Activated T-cell treated with anti-CD3 and anti-CD28 coated beads for 24 hours (primary cell): ENCODE results near the gene TPD52L2.
"Not testable (repeated sequence)": the region's sequence is repeated elsewhere in the genome, so short reads cannot be mapped to it uniquely, and the experiment has no call there.

ENCODE experiments used
- DNase-seq: peaks from one replicate; pipeline ENCODE4 v3.0.0-alpha.2; 2020; ENCODE audit warnings: low read depth

TPD52L2 gene

GRCh38 chr20:63895952-63896263 is 30.8 kb downstream of the TPD52L2 start:
- DNase-seq, result no peak

- no peak for DNase-seq
Observed at GRCh38 chr20:63896264-63897105, 31.4 kb downstream of the TPD52L2 start.

GRCh38 chr20:63897978-63898561 is 33.0 kb downstream of the TPD52L2 start:
- DNase-seq, result no peak

- no peak for DNase-seq
Observed at GRCh38 chr20:63898882-63899558, 34.0 kb downstream of the TPD52L2 start.

GRCh38 chr20:63900413-63900812 is 35.3 kb downstream of the TPD52L2 start:
- DNase-seq, result no peak

GRCh38 chr20:63903796-63904561 is 38.9 kb downstream of the TPD52L2 start:
- no peak for DNase-seq

- DNase-seq, result no peak
Observed at GRCh38 chr20:63908008-63908682, 43.1 kb downstream of the TPD52L2 start.

GRCh38 chr20:63911176-63911575 is 46.1 kb downstream of the TPD52L2 start:
- DNase-seq, result no peak

GRCh38 chr20:63913768-63914167 is 48.7 kb downstream of the TPD52L2 start:
- DNase-seq, result no peak

- no peak for DNase-seq
Observed at GRCh38 chr20:63915471-63915870, 50.4 kb downstream of the TPD52L2 start.

- not testable (repeated sequence) for DNase-seq
Observed at GRCh38 chr20:63916371-63916939, 51.4 kb downstream of the TPD52L2 start.

GRCh38 chr20:63917811-63918210 is 52.7 kb downstream of the TPD52L2 start:
- no peak for DNase-seq

- no peak for DNase-seq
Observed at GRCh38 chr20:63919130-63919529, 54.1 kb downstream of the TPD52L2 start.

GRCh38 chr20:63920226-63920625 is 55.2 kb downstream of the TPD52L2 start:
- DNase-seq, result no peak

GRCh38 chr20:63923651-63924050 is 58.6 kb downstream of the TPD52L2 start:
- DNase-seq, result no peak

- DNase-seq, result no peak
Observed at GRCh38 chr20:63924241-63924640, 59.2 kb downstream of the TPD52L2 start.

- DNase-seq, result no peak
Observed at GRCh38 chr20:63926298-63926697, 61.2 kb downstream of the TPD52L2 start.

GRCh38 chr20:63929071-63929470 is 64.0 kb downstream of the TPD52L2 start:
- no peak for DNase-seq

GRCh38 chr20:63929473-63929883 is 64.4 kb downstream of the TPD52L2 start:
- not testable (repeated sequence) for DNase-seq

GRCh38 chr20:63930971-63931553 is 66.0 kb downstream of the TPD52L2 start:
- no peak for DNase-seq

- no peak for DNase-seq
Observed at GRCh38 chr20:63931735-63932134, 66.7 kb downstream of the TPD52L2 start.
